K562 (cell line): ENCODE data around the gene EPHA10. TPM values are rescaled to one million over a fixed set of nuclear protein-coding genes. Genes with fewer than 3 reads are reported as not detected.

Experiments
- CAMTA2 ChIP-seq: fragments of 250-450 bp; sonication (Bioruptor Pico); conservative IDR thresholded peaks from 2 replicates; pipeline ENCODE4 v1.5.1; 2022
- CBX5 ChIP-seq: IDR thresholded peaks from 2 replicates; pipeline ENCODE4 v1.6.1; 2014; ENCODE audit warnings: low read depth, borderline replicate concordance
- E2F8 ChIP-seq: fragments of 450-650 bp; IDR thresholded peaks from 2 replicates; pipeline ENCODE4 v1.7.1; 2018; ENCODE audit warnings: mild to moderate bottlenecking, low read depth; ENCODE audit not compliant: partially characterized antibody
- E4F1 ChIP-seq: fragments of 250-450 bp; sonication (Bioruptor Pico); IDR thresholded peaks from 2 replicates; pipeline ENCODE4 v1.5.0; 2021; ENCODE audit warnings: mild to moderate bottlenecking, borderline replicate concordance
- HDGF ChIP-seq: fragments of 450-650 bp; IDR thresholded peaks from 2 replicates; pipeline ENCODE4 v1.6.1; 2016
- HNRNPK ChIP-seq: fragments of 200-400 bp; formaldehyde crosslinking; IDR thresholded peaks from one replicate; pipeline ENCODE4 v1.6.1; 2018; ENCODE audit warnings: mild to moderate bottlenecking, low read depth, low read length; ENCODE audit not compliant: poor library complexity, severe bottlenecking
- KAT2B ChIP-seq: IDR thresholded peaks from one replicate; pipeline ENCODE4 v1.6.1; 2012; ENCODE audit warnings: low read depth, mild to moderate bottlenecking, control low read depth, inconsistent platforms, low read length, moderate library complexity
- KAT7 ChIP-seq: sonication (generic); formaldehyde crosslinking; IDR thresholded peaks from 2 replicates; pipeline ENCODE4 v1.8.0; 2022; ENCODE audit warnings: missing genetic modification reagents, mild to moderate bottlenecking, borderline replicate concordance
- MAFF ChIP-seq: IDR thresholded peaks from 2 replicates; pipeline ENCODE4 v1.6.1; 2012; ENCODE audit warnings: low read length, improper control_type of control experiment
- NELFE ChIP-seq: IDR thresholded peaks from 2 replicates; pipeline ENCODE4 v1.6.1; 2011; ENCODE audit warnings: mild to moderate bottlenecking; ENCODE audit not compliant: insufficient read depth, insufficient read length
- POLR2AphosphoS2 ChIP-seq: IDR thresholded peaks from 2 replicates; pipeline ENCODE4 v1.6.1; 2012; ENCODE audit warnings: low read length, improper control_type of control experiment
- PRDM10 ChIP-seq: fragments of 450-650 bp; IDR thresholded peaks from 2 replicates; pipeline ENCODE4 v1.6.1; 2018; ENCODE audit not compliant: partially characterized antibody
- PTTG1 ChIP-seq: fragments of 450-650 bp; IDR thresholded peaks from 2 replicates; pipeline ENCODE4 v1.6.1; 2016; ENCODE audit warnings: low read depth, mild to moderate bottlenecking, missing genetic modification characterization, missing compliant biosample characterization
- SIX5 ChIP-seq, 2 experiments: IDR thresholded peaks; 2 replicates each; pipeline ENCODE4 v1.6.1; 2011; ENCODE audit warnings: low read length in 2 of 2, borderline replicate concordance in 1 of 2, low read depth in 1 of 2, mild to moderate bottlenecking in 1 of 2, moderate library complexity in 1 of 2; ENCODE audit not compliant: insufficient read depth in 1 of 2
- TCF15 ChIP-seq: fragments of 250-450 bp; sonication (Bioruptor Pico); IDR thresholded peaks from 2 replicates; pipeline ENCODE4 v1.8.0; 2022; ENCODE audit warnings: moderate library complexity, mild to moderate bottlenecking, inconsistent platforms
- TOE1 ChIP-seq, 2 experiments: fragments of 450-650 bp in 1 of 2; sonication (generic) in 1 of 2; formaldehyde crosslinking in 1 of 2; IDR thresholded peaks; 2 replicates each; pipeline versions ENCODE4 v1.7.1 to v1.8.0; 2016 to 2022; ENCODE audit warnings: borderline replicate concordance in 2 of 2, mild to moderate bottlenecking in 2 of 2, antibody characterized with exemption in 1 of 2, inconsistent platforms in 1 of 2, low read depth in 1 of 2, missing genetic modification reagents in 1 of 2, moderate library complexity in 1 of 2
- ZKSCAN1 ChIP-seq: fragments of 150-350 bp; IDR thresholded peaks from 2 replicates; pipeline ENCODE4 v1.6.1; 2016; ENCODE audit warnings: low read depth, low read length
- polyA plus RNA-seq, 8 experiments: library from polyadenylated mRNA; depleted of rRNA in 4 of 8; stranded (reverse) in 5 of 8; unstranded in 3 of 8; fragments of >200 nt; fragmentation: Nextera tagmentation in 2 of 8; fragmentation: Illumina TruSeq in 1 of 8; extraction: Ambion mirVana in 2 of 8; extraction: Trizol in 1 of 8; gene quantifications; 2 replicates each; pipeline versions ENCODE4 v1.2.1 to v1.2.3, GENCODE V29; 2011 to 2014; ENCODE audit warnings: inconsistent platforms in 1 of 8, missing spikeins in 1 of 8
- total RNA-seq, 7 experiments: library from RNA; depleted of rRNA in 6 of 7; stranded (reverse); fragments of >200 nt in 6 of 7; fragmentation: Illumina TruSeq in 2 of 7; extraction: Trizol in 2 of 7; gene quantifications; 2 replicates each; pipeline versions ENCODE4 v1.2.1 to v1.2.3, GENCODE V29; 2011 to 2021; ENCODE audit warnings: low replicate concordance in 1 of 7

The EPHA10 gene
- total and polyA plus RNA-seq, 9 of the 15 experiments (the other 6 are each of a cell fraction or from before 2014, with no cell fraction given): 0.03 TPM; not detected in 8

- TF ChIP-seq POLR2AphosphoS2: no peak
- no peak for TF ChIP-seq TCF15 (CRISPR knock-in tag)
- TF ChIP-seq SIX5 (IDR thresholded peaks at IDR 0.05; ENCODE audit: borderline replicate concordance in 1 of 2, insufficient read depth in 1 of 2, low read depth in 1 of 2, low read length in 2 of 2): no peak
- TF ChIP-seq MAFF: no peak
- 0 out of 2 replicates have a peak, but pooled peaks have one; percentile 31 for TF ChIP-seq ZKSCAN1
- no peak for TF ChIP-seq NELFE
- TF ChIP-seq E4F1 (CRISPR knock-in tag): no peak
- no peak for TF ChIP-seq CAMTA2 (CRISPR knock-in tag)
- TF ChIP-seq PRDM10: no peak
- no peak for TF ChIP-seq CBX5
- TF ChIP-seq HNRNPK: no peak
- TF ChIP-seq PTTG1: no peak
- no peak for TF ChIP-seq E2F8
- no peak for TF ChIP-seq KAT2B
- no peak for TF ChIP-seq KAT7 (CRISPR knock-in tag)
- TF ChIP-seq HDGF: no peak
- TF ChIP-seq TOE1 (IDR thresholded peaks at IDR 0.05; ENCODE audit: borderline replicate concordance): no peak
- peak; percentile 85; the same call in 1 of the 2 replicates for TF ChIP-seq TOE1 (CRISPR knock-in tag; IDR thresholded peaks at IDR 0.05; ENCODE audit: borderline replicate concordance, low read depth)
Measured at GRCh38 chr1:37795340-37796125, 30.6 kb upstream of the EPHA10 start (continued).
